Neuronal stem cell (in vitro differentiated cells): Measurements from ENCODE around the gene GAGE12F. TPM values are rescaled to one million over a fixed set of nuclear protein-coding genes. Genes with fewer than 3 reads are reported as not detected.
"Not testable (repeated sequence)": the region's sequence is repeated elsewhere in the genome, so short reads cannot be mapped to it uniquely, and the experiment has no call there.

ENCODE experiments used
- DNase-seq: peaks from one replicate; pipeline ENCODE4 v3.0.0-alpha.2; 2013; ENCODE audit warnings: low spot score
- H2AFZ ChIP-seq: one replicate; pipeline ENCODE4 v1.6.1; 2013; ENCODE audit warnings: mild to moderate bottlenecking, low read length, inconsistent platforms
- H2AK5ac ChIP-seq: 2 replicates; pipeline ENCODE4 v1.6.1; 2013; ENCODE audit warnings: low read depth, mild to moderate bottlenecking, inconsistent platforms, low read length, moderate library complexity, mixed read lengths
- H2BK120ac ChIP-seq: 2 replicates; pipeline ENCODE4 v1.6.1; 2013; ENCODE audit warnings: low read depth, mild to moderate bottlenecking, inconsistent platforms, low read length, moderate library complexity, mixed read lengths
- H2BK12ac ChIP-seq: one replicate; pipeline ENCODE4 v1.6.1; 2013; ENCODE audit warnings: low read length, inconsistent platforms
- H2BK15ac ChIP-seq: 2 replicates; pipeline ENCODE4 v1.6.1; 2013; ENCODE audit warnings: mild to moderate bottlenecking, low read length, inconsistent platforms, mixed read lengths
- H2BK5ac ChIP-seq: one replicate; pipeline ENCODE4 v1.6.1; 2013; ENCODE audit warnings: inconsistent platforms, mild to moderate bottlenecking, low read length, moderate library complexity
- H3K14ac ChIP-seq: one replicate; pipeline ENCODE4 v1.6.1; 2013; ENCODE audit warnings: low read length, inconsistent platforms
- H3K18ac ChIP-seq: 2 replicates; pipeline ENCODE4 v1.6.1; 2013; ENCODE audit warnings: low read length, inconsistent platforms
- H3K23ac ChIP-seq: 2 replicates; pipeline ENCODE4 v1.6.1; 2013; ENCODE audit warnings: low read depth, mild to moderate bottlenecking, mixed read lengths, low read length, inconsistent platforms; ENCODE audit not compliant: poor library complexity
- H3K27ac ChIP-seq: replicated peaks from 3 replicates; pipeline ENCODE4 v1.5.1; 2013; ENCODE audit warnings: low read length, inconsistent platforms
- H3K27me3 ChIP-seq, 3 experiments: 2 replicates each; pipeline ENCODE4 v1.6.1; 2013; ENCODE audit warnings: low read length in 3 of 3, mild to moderate bottlenecking in 2 of 3, inconsistent platforms in 1 of 3, low read depth in 1 of 3, mixed read lengths in 1 of 3, moderate library complexity in 1 of 3; ENCODE audit not compliant: control insufficient read depth in 3 of 3, insufficient read depth in 3 of 3
- H3K36me3 ChIP-seq, 2 donors: replicated peaks in 1 of 2; 2 replicates each; pipeline ENCODE4 v1.6.1; 2013; ENCODE audit warnings: low read length in 2 of 2; ENCODE audit not compliant: control insufficient read depth in 2 of 2, insufficient read depth in 2 of 2
- H3K4ac ChIP-seq: 2 replicates; pipeline ENCODE4 v1.6.1; 2013; ENCODE audit warnings: inconsistent platforms, mild to moderate bottlenecking, low read length, moderate library complexity
- H3K4me1 ChIP-seq, 2 donors: 1 replicate in 1 of 2; 2 replicates in 1 of 2; pipeline ENCODE4 v1.6.1; 2013; ENCODE audit warnings: low read length in 2 of 2, low read depth in 1 of 2; ENCODE audit not compliant: control insufficient read depth in 2 of 2, insufficient read depth in 1 of 2
- H3K4me2 ChIP-seq: one replicate; pipeline ENCODE4 v1.6.1; 2013; ENCODE audit warnings: mild to moderate bottlenecking, low read length, inconsistent platforms; ENCODE audit not compliant: insufficient read depth, poor library complexity, severe bottlenecking
- H3K4me3 ChIP-seq, 2 donors: 2 replicates each; pipeline ENCODE4 v1.5.1; 2013; ENCODE audit warnings: low read length in 2 of 2, mild to moderate bottlenecking in 2 of 2, inconsistent platforms in 1 of 2, moderate library complexity in 1 of 2
- H3K79me1 ChIP-seq: one replicate; pipeline ENCODE4 v1.6.1; 2013; ENCODE audit warnings: low read depth, mild to moderate bottlenecking, inconsistent platforms, low read length, moderate library complexity
- H3K9ac ChIP-seq: one replicate; pipeline ENCODE4 v1.6.1; 2013; ENCODE audit warnings: mild to moderate bottlenecking, low read depth, low read length, inconsistent platforms; ENCODE audit not compliant: poor library complexity
- H3K9me3 ChIP-seq, 2 donors: replicated peaks in 1 of 2; 2 replicates each; pipeline versions ENCODE3 to v1.6.1; 2013; ENCODE audit warnings: low read length in 2 of 2, mild to moderate bottlenecking in 2 of 2, inconsistent platforms in 1 of 2, low read depth in 1 of 2, mixed read lengths in 1 of 2, moderate library complexity in 1 of 2; ENCODE audit not compliant: control insufficient read depth in 2 of 2, insufficient read depth in 1 of 2
- H4K8ac ChIP-seq: one replicate; pipeline ENCODE4 v1.6.1; 2013; ENCODE audit warnings: low read depth, mild to moderate bottlenecking, inconsistent platforms, low read length, moderate library complexity
- H4K91ac ChIP-seq: one replicate; pipeline ENCODE4 v1.6.1; 2013; ENCODE audit warnings: low read length, low read depth, mild to moderate bottlenecking, inconsistent platforms; ENCODE audit not compliant: poor library complexity
- WGBS, 2 donors: extraction: QIAGEN DNeasy Blood & Tissue Kit; methylation state at CpG; one replicate each; pipeline ENCODE4 v1.1.7; 2013; ENCODE audit warnings: missing lambda C conversion rate in 2 of 2, mixed read lengths in 1 of 2; ENCODE audit not compliant: insufficient read length in 2 of 2, insufficient replicate concordance in 1 of 2; ENCODE audit errors: extremely low coverage in 2 of 2; 5-methylcytosine and 5-hydroxymethylcytosine counted together
- polyA plus RNA-seq, 2 experiments: library from polyadenylated mRNA; stranded (reverse); fragments of 200-250 nt; gene quantifications; one replicate each; pipeline ENCODE4 v1.2.3, GENCODE V29; 2013

The GAGE12F gene
- not detected for polyA plus RNA-seq (2013, experiment 1 of 2)
- polyA plus RNA-seq (2013, experiment 2 of 2): not detected

- not testable (repeated sequence) for H2AK5ac ChIP-seq, H2BK120ac ChIP-seq, H4K8ac ChIP-seq, H3K79me1 ChIP-seq, H2BK15ac ChIP-seq, H3K36me3 ChIP-seq, H3K23ac ChIP-seq, H3K4me3 ChIP-seq, H3K9me3 ChIP-seq, H3K27me3 ChIP-seq, H3K4ac ChIP-seq, H3K4me2 ChIP-seq, H3K18ac ChIP-seq, H3K9ac ChIP-seq, H3K27ac ChIP-seq, H3K4me1 ChIP-seq, H3K14ac ChIP-seq, H2BK12ac ChIP-seq, H2BK5ac ChIP-seq, DNase-seq, H2AFZ ChIP-seq, H4K91ac ChIP-seq
- WGBS, 2 donors: no CpG with 5 or more reads among the region's 16 CpGs
These were observed at the start of gene GAGE12F for GRCh38 chrX:49560542-49560941. Gene GAGE12F, plus strand, starts transcription at chrX:49560842. Its CDS starts 1,155 bp downstream, at chrX:49561997.

DNA sequence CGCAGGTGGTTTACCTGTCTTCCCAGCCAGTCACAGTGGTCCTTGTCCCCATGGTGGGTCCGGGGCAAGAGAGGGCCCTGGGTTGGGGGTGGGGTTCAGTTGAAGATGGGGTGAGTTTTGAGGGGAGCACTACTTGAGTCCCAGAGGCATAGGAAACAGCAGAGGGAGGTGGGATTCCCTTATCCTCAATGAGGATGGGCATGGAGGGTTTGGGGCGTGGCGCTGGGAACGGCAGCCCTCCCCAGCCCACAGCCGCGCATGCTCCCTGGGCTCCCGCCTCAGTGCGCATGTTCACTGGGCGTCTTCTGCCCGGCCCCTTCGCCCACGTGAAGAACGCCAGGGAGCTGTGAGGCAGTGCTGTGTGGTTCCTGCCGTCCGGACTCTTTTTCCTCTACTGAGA lies 28.8 kb upstream of the GAGE12F start, which contains the start of gene GAGE12C:
Gene GAGE12C (plus strand): TSS at position 301 of the 400 bp plus-strand sequence. CDS start 1,155 bp downstream, outside the sequence.
- not testable (repeated sequence) for H3K4me3 ChIP-seq, H3K9me3 ChIP-seq, H3K9ac ChIP-seq, H4K8ac ChIP-seq, H3K18ac ChIP-seq, H3K79me1 ChIP-seq, H3K14ac ChIP-seq, H3K36me3 ChIP-seq, H3K4me1 ChIP-seq, H2BK120ac ChIP-seq, H2BK12ac ChIP-seq, H3K4me2 ChIP-seq, H3K27ac ChIP-seq, H3K23ac ChIP-seq, H2BK5ac ChIP-seq, H3K4ac ChIP-seq, H3K27me3 ChIP-seq, DNase-seq, H2BK15ac ChIP-seq, H2AFZ ChIP-seq, H4K91ac ChIP-seq, H2AK5ac ChIP-seq
- no CpG with 5 or more reads among the region's 16 CpGs for WGBS, 2 donors

DNA sequence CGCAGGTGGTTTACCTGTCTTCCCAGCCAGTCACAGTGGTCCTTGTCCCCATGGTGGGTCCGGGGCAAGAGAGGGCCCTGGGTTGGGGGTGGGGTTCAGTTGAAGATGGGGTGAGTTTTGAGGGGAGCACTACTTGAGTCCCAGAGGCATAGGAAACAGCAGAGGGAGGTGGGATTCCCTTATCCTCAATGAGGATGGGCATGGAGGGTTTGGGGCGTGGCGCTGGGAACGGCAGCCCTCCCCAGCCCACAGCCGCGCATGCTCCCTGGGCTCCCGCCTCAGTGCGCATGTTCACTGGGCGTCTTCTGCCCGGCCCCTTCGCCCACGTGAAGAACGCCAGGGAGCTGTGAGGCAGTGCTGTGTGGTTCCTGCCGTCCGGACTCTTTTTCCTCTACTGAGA lies 19.2 kb upstream of the GAGE12F start, which contains the start of gene GAGE12D:
Gene GAGE12D (plus strand): TSS at position 301 of the 400 bp plus-strand sequence. CDS start 1,155 bp downstream, outside the sequence.
- not testable (repeated sequence) for H2BK5ac ChIP-seq, H2AFZ ChIP-seq, DNase-seq, H3K4ac ChIP-seq, H3K9me3 ChIP-seq, H3K79me1 ChIP-seq, H3K36me3 ChIP-seq, H3K27me3 ChIP-seq, H3K18ac ChIP-seq, H3K14ac ChIP-seq, H2BK15ac ChIP-seq, H3K4me1 ChIP-seq, H3K9ac ChIP-seq, H2AK5ac ChIP-seq, H3K27ac ChIP-seq, H3K4me3 ChIP-seq, H3K4me2 ChIP-seq, H2BK120ac ChIP-seq, H4K91ac ChIP-seq, H2BK12ac ChIP-seq, H4K8ac ChIP-seq, H3K23ac ChIP-seq
- WGBS, 2 donors: no CpG with 5 or more reads among the region's 16 CpGs

DNA sequence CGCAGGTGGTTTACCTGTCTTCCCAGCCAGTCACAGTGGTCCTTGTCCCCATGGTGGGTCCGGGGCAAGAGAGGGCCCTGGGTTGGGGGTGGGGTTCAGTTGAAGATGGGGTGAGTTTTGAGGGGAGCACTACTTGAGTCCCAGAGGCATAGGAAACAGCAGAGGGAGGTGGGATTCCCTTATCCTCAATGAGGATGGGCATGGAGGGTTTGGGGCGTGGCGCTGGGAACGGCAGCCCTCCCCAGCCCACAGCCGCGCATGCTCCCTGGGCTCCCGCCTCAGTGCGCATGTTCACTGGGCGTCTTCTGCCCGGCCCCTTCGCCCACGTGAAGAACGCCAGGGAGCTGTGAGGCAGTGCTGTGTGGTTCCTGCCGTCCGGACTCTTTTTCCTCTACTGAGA lies 9.7 kb upstream of the GAGE12F start, which contains the start of gene GAGE12E:
Gene GAGE12E (plus strand): TSS at position 301 of the 400 bp plus-strand sequence. CDS start 1,155 bp downstream, outside the sequence.
- not testable (repeated sequence) for H2BK12ac ChIP-seq, H3K9ac ChIP-seq, H3K9me3 ChIP-seq, H3K4me2 ChIP-seq, H4K8ac ChIP-seq, H3K36me3 ChIP-seq, H2AFZ ChIP-seq, H2BK5ac ChIP-seq, H3K4ac ChIP-seq, DNase-seq, H2AK5ac ChIP-seq, H3K23ac ChIP-seq, H2BK15ac ChIP-seq, H3K27me3 ChIP-seq, H3K79me1 ChIP-seq, H2BK120ac ChIP-seq, H3K4me1 ChIP-seq, H3K14ac ChIP-seq, H3K27ac ChIP-seq, H3K4me3 ChIP-seq, H3K18ac ChIP-seq, H4K91ac ChIP-seq
- no CpG with 5 or more reads among the region's 16 CpGs for WGBS, 2 donors
